Measurements from ENCODE around the gene LRRN2. TPM values are rescaled to one million over a fixed set of nuclear protein-coding genes. Genes with fewer than 3 reads are reported as not detected.
A peak's percentile ranks its signal among the peaks of the same experiment; 100 is the strongest.
"Not testable (repeated sequence)": the region's sequence is repeated elsewhere in the genome, so short reads cannot be mapped to it uniquely, and the experiment has no call there.

The LRRN2 gene
- 1.5 TPM for total RNA-seq
- long read RNA-seq, partial matches to known transcripts, result 0 of 1 reads
- long read RNA-seq, other reads (novel, unspliced or antisense), result 0 of 1 reads

DNA sequence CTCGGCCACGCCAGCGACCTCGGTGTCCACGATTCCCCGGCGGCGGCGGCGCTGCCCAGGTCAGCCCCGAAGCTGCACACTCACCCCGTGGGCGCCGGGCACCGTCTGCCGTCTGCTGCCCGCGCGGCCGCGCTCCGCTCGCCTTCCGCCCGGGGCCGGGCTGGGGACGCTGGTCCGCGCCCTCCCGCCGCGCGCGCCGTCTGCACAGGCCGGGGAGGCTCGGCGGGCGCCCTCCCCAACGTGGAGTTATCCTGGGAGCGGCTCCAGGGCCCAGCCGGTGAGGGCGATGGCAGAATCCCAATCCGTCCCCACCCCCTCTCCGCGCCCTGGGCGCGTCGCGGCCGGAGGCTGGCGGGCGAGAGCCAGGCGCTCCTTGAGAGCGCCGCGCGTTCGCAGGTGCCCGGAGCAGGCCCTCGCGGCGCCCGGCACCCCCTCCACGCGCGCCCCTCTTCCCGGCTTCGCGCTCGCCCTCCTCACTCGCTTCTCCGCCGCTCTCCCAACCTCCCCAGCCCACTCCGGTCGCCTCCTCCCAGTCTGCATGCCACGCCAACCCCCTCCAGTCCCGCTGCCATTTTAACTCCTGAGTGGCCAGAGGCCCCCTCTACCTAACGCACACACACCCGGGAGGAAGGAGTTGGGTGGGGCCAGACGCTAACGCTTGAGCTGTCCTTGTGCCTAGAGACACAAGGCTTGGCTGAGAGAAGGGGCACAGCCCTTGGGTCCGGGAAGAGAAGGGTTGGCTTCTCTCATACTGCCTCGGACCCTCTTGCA, at the start of gene LRRN2:
TSS of gene LRRN2 (minus strand) at position 503 of the 771 bp plus-strand sequence. CDS start 65,746 bp downstream, outside the sequence.
- no peak for DNase-seq (ENCODE audit: missing footprints)
- intact Hi-C loops (cut with DNase I), result no loop called here

DNA sequence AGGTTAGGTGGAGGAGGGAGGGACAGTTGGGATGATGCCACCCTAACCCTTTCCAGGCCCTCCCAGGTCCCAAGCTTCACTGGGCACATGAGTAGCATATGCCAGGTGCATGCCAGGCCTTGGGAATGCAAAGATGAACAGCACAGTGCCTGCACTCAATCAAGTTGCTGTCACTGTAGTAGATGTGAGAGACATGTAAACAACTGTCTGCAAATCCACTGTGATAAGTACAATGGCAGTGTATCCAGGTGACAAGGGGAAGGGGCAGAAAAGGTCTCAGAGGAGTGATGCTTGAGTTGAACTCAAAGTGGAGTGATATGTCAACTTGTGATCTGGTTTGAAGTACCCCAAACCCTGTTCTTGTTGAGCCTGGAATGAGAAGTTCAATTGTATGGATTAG, 49.5 kb upstream of the LRRN2 start:
- intact Hi-C loops (cut with DNase I), result no loop called here

More for the DNA sequence above, at the start of gene LRRN2:
- peak; percentile 39 for ATAC-seq

DNA sequence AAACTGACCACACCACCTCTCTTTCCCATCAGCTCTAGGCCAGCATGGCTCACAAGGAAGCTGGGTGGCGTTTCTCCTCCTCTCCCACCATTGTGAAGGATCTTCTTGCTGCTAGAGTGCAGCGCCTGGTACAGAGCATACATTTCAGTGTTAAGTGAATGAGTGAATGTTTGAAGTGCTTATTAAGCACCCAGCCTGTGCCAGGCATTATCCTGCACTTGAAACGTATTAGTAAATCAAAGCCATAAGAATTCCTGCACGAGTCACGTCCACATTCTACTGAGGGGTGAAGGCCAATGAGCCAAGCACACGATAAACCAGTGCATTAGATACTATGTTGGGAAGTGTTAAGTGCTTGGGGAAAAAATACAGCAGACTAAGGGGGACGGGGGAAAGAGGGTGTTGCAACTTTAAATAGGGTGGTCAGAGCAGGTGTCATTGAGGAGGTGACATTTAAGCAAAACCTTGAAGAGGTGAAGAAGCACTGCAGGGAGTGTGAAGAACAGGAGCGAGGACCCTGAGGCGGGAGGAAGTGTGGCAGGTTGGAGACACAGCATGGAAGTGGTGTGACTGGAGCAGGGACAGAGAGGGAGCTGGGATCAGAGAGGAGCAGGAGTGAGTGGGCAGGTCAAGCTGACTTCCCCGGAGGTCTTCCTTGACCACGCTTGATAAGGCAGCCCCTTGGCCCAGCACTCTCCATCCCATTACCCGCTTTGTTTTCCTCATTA, 48.5 kb upstream of the LRRN2 start:
- DNase-seq (ENCODE audit: missing footprints) (no peak), ATAC-seq (peak; percentile 86)
- intact Hi-C loops (cut with DNase I), result no loop called here

More for the DNA sequence above, 49.5 kb upstream of the LRRN2 start:
- no peak for ATAC-seq
- no peak for DNase-seq (ENCODE audit: missing footprints)

DNA sequence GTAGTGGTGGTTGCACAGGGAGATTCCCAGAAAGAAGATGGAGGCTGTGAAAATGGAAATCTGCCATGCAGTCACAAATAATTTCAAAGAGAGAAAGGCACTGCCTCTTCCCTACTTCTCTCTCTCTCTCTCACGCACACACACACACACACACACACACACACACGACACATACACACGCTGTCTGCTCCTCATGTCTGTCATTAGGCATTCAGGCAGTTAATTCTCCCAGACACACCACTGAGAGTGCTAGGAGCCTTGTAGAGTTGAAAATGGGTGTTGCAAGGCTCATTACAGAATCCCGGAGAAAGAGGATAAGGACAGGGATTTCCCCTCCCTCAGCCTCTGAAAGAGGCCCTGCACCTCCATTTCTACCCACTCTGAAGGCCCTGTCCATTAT, 47.8 kb upstream of the LRRN2 start:
- ATAC-seq (no peak), DNase-seq (ENCODE audit: missing footprints) (no peak)
- intact Hi-C loops (cut with DNase I), result no loop called here

DNA sequence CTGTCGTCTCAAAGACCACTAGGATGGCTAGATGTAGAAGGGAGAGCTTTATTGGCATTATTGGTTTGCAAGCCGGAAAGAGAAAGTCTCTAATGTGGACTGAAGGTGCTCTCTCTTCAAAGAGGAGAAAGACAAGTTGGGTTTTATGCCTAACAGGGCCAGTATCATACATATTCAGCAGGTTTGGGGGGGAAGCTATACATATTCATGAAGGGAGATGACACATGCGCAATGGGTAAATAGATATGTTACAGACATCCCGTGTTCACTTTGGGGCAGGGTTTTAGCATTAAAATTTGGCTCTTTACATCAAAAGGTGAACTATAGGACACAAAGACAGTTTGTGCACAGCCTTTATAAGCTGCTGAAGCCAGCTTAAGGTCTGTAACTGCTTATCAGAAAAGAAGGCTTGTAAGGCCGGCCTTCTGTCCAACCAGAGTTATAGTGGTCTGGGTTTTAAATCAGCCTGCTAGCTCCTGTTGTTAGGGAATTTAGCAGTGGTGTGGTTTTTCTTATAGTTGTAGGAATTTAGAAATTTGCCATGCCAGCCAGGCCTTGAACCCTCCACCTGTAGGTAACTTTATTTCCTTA, 46.5 kb upstream of the LRRN2 start:
- intact Hi-C loops (cut with DNase I), result no loop called here
- DNase-seq (ENCODE audit: missing footprints) (no peak), ATAC-seq (no peak)

DNA sequence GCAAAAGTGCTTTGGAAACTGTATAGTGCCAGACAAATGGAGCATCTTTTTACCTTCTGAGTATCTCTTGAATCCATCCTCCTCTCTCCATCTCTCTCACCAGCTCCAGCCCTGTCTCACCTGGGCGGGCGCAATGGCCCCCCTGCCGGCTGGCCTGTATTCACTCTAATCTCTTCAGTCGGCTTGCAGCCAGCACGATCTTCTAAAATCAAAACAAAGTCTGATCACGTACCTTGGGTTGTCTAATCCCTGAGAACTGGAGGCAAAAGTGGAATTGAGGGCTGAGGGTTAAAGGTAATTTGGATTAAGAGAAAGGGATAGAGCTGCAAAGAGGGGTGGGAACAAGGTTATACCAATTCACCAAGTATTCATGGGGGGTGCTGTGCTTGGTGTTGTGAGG, 46.0 kb upstream of the LRRN2 start:
- intact Hi-C loops (cut with DNase I), result no loop called here
- ATAC-seq (no peak), DNase-seq (ENCODE audit: missing footprints) (no peak)

DNA sequence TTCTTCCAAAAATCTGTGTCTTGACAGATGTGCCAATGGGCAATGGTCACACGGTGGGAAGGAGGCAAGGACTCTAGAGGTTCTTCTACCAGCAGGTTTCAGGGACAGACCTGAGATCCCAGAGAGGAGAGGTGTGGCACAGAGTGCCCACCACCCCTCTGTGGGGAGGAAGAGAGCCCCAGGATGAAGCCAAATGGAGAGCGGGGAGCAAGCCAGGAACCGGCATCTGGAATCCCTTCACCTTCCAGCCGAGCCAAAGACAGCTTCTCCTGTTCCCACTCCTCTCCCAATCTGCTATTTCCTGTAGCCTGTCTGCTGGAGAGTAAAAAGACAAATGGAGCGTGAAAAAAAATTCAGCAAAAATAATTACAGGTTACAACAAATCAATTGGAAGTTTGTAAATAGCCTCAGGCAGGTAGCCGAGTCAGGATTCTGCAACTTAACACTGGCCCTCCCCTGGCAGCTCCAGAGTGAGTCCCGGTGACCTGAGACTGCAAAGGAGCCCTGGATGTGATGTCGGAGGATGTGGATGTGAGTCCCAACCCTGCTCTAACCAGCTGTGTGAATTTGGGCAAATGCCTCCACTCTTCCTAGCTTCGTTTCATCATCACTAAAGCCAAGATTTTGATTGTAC, 45.4 kb upstream of the LRRN2 start:
- no peak for ATAC-seq
- intact Hi-C loops (cut with DNase I), result no loop called here
- DNase-seq (ENCODE audit: missing footprints), result no peak

DNA sequence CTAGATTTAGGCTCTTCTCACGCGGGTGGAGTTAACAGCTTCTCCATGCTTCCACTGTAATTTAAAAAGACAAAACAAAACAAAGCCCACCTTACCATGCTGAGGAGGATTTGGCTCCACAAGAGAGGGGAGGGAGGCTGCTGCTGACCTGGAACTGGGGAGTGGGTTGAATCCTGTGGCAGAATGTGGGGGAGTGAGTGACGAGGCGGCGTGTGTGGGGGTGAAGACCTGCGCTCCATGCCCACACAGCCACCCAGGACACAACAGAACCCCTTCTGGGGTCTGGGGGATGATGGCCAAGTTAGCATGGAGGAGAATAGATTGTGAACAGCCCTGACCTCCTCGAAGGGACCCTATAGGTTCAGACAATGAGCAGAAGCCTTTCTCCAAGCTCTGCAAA, 44.0 kb upstream of the LRRN2 start:
- no peak for ATAC-seq
- intact Hi-C loops (cut with DNase I), result no loop called here
- no peak for DNase-seq (ENCODE audit: missing footprints)

GRCh38 chr1:204728456-204728855, 42.9 kb upstream of the LRRN2 start:
- ATAC-seq (no peak), DNase-seq (ENCODE audit: missing footprints) (no peak)
- intact Hi-C loops (cut with DNase I), result no loop called here

GRCh38 chr1:204728045-204728444, 42.5 kb upstream of the LRRN2 start:
- intact Hi-C loops (cut with DNase I), result no loop called here
- DNase-seq (ENCODE audit: missing footprints) (no peak), ATAC-seq (no peak)

- ATAC-seq; DNase-seq (ENCODE audit: missing footprints); intact Hi-C loops (cut with DNase I): not testable (repeated sequence)
Measured at GRCh38 chr1:204727438-204727837, 41.9 kb upstream of the LRRN2 start.

DNA sequence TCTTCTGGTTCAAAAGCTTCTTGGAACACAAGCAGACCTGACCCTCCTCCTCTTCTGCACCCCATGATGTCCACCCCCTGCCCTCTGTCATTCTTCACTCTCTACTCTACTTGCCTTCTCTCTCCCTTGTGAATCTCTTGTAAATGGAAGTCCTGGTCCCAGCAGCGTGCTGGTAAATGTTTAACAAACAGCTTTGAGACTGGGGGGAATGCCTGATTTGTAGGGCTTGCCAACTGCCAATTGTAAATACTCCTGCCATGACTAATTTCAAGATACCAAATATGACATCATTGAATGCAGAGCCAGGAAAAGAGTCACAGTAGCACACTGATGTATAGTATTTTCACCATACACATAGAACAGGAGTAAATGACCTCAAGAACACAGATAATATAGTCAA, 40.9 kb upstream of the LRRN2 start:
- DNase-seq (ENCODE audit: missing footprints), result no peak
- ATAC-seq, result no peak
- intact Hi-C loops (cut with DNase I), result no loop called here

DNA sequence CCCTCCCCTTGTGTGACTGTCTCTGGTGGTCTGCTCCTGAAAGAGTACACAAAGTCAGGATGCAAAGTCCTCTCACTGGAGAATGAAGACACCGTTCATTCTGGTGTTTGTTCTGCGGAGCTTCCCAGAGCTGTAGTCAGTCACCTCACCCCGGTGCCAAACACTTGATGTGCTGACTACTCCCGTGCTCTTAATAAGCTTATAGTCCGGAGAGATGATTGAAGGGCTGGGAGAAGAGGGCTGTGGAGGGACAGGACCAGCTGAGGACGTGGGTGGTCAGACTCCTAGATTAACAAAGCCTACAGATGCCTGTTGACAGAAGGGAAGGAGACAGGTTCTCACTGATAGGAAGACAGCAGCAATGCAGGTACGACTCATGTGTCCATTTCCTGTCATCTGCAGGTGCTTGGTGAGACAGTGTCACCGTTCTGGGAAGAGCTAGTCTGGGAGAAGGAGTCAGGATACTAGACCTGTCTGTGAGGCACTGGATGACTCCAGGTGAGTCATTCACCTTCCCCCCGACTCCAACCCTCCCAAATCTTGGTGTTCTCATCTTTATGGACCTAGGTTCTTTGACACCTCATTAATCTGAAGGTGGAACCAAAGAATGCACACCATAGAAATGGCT, 40.4 kb upstream of the LRRN2 start:
- no peak for ATAC-seq
- intact Hi-C loops (cut with DNase I), result no loop called here

DNA sequence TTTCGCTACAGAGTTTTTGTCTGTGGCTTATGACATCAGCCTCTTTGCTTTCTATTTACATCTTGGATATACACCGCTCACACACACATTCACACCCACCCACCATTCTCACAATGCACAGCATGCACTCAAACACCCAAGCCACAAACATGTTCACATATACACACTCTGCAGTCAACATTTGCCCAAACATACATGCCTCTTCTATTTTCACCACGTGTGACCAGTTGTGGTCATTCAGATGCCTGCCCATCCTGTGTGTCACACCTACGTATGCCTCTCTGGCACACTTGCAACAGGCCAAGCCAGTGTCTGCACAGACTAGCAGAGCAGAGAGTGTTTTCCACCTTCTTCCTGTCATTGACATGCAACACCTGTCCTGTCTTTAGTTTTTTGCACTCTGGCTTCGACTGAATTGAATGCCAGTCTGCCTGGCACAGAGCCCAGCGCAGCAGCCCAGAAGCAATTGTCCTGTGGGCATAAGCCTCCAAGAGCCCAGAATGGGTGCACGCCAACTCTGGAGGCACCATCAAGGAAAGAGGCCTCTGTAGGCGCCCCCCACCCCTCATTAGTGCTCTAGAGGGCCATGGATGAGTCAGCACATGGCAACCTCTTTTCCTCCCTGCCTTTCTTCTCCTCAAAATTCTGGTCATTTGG, 37.7 kb upstream of the LRRN2 start:
- intact Hi-C loops (cut with DNase I), result no loop called here
- DNase-seq (ENCODE audit: missing footprints) (no peak), ATAC-seq (no peak)

More for the DNA sequence above, 40.4 kb upstream of the LRRN2 start:
- DNase-seq (ENCODE audit: missing footprints), result no peak

- intact Hi-C loops (cut with DNase I), result no loop called here
- no peak for ATAC-seq
- no peak for DNase-seq (ENCODE audit: missing footprints)
Measured at GRCh38 chr1:204721373-204722055, 36.0 kb upstream of the LRRN2 start.

GRCh38 chr1:204716660-204717059, 31.1 kb upstream of the LRRN2 start:
- intact Hi-C loops (cut with DNase I), result no loop called here
- ATAC-seq (no peak), DNase-seq (ENCODE audit: missing footprints) (no peak)

DNA sequence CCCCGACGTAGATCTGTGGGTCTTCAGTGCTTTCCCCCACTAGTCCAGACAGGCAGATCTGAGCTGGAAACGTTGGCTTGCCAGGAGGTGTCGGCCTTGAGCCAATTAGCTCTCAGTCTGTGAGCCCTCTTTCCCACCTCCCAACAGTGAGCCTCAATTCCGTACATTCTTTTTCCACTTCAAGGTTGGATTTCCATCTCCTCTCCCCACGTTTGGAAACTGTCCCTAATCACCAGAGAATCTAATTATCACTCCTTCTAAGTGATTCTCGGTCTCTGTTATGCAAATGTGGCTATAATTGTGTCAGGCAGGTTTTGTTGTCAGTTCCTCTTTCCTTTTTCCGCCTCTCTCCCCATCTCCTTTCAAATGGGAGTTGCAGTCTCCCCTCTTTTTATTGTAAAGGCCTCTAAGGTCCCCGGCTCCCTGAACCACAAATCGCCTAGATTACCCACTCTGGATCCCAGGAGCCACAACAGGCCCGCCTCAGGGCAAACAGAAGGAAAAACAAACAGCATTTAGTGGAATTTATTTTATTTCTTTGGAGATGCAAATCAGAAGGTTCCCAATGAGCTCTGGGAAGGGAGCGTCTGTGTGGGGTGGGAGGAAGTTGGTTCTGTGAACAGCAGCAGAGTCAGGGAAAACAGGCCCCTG, 29.4 kb upstream of the LRRN2 start:
- ATAC-seq (no peak), DNase-seq (ENCODE audit: missing footprints) (no peak)
- intact Hi-C loops (cut with DNase I), result no loop called here

Data from Right ventricle myocardium inferior (tissue), 1 donor.